Aorta (tissue), 5 donors: Measurements from ENCODE around the gene IFNL4. TPM values are rescaled to one million over a fixed set of nuclear protein-coding genes. Genes with fewer than 3 reads are reported as not detected.
A peak's percentile ranks its signal among the peaks of the same experiment; 100 is the strongest.
"Not testable (repeated sequence)": the region's sequence is repeated elsewhere in the genome, so short reads cannot be mapped to it uniquely, and the experiment has no call there.

Experiments used
- ATAC-seq: fragments of 200-7000 bp; cut with Tn5 transposase; one replicate; pipeline ENCODE4 v1.9.1; 2022; ENCODE audit warnings: moderate library complexity; ENCODE audit not compliant: low FRiP score
- DNase-seq, 2 donors: peaks; one replicate each; pipeline ENCODE4 v3.0.0-alpha.2; 2020
- H3K27ac ChIP-seq, 2 donors: one replicate each; pipeline ENCODE4 v1.5.1; 2013; ENCODE audit warnings: low read length in 2 of 2, mild to moderate bottlenecking in 2 of 2, moderate library complexity in 2 of 2, control low read depth in 1 of 2, inconsistent platforms in 1 of 2, low read depth in 1 of 2
- H3K27me3 ChIP-seq, 2 donors: one replicate each; pipeline ENCODE4 v1.6.1; 2013; ENCODE audit warnings: control low read depth in 1 of 2, low read length in 1 of 2, mild to moderate bottlenecking in 1 of 2, moderate library complexity in 1 of 2; ENCODE audit not compliant: insufficient read depth in 2 of 2, control insufficient read depth in 1 of 2
- H3K36me3 ChIP-seq, 2 donors: one replicate each; pipeline ENCODE4 v1.6.1; 2013; ENCODE audit warnings: control low read depth in 1 of 2, low read length in 1 of 2, mild to moderate bottlenecking in 1 of 2; ENCODE audit not compliant: insufficient read depth in 2 of 2, control insufficient read depth in 1 of 2
- H3K4me1 ChIP-seq, 2 donors: one replicate each; pipeline ENCODE4 v1.6.1; 2013; ENCODE audit warnings: low read length in 2 of 2, control low read depth in 1 of 2, mild to moderate bottlenecking in 1 of 2, moderate library complexity in 1 of 2; ENCODE audit not compliant: insufficient read depth in 2 of 2, control insufficient read depth in 1 of 2
- H3K4me3 ChIP-seq, 2 donors: one replicate each; pipeline ENCODE4 v1.5.1; 2013; ENCODE audit warnings: low read length in 2 of 2, control low read depth in 1 of 2, mild to moderate bottlenecking in 1 of 2
- H3K9me3 ChIP-seq: one replicate; pipeline ENCODE4 v1.6.1; 2013; ENCODE audit warnings: mild to moderate bottlenecking, low read length; ENCODE audit not compliant: control insufficient read depth
- WGBS, 2 donors: extraction: QIAGEN DNeasy Blood & Tissue Kit; methylation state at CpG; one replicate each; pipeline ENCODE4 v1.1.7; 2013; 5-methylcytosine and 5-hydroxymethylcytosine counted together
- intact Hi-C, 2 donors: fragments of 100-400 bp; cut with DNase I; formaldehyde crosslinking; loops; one replicate each; pipeline versions ENCODE4 v1.14.2 to v1.15.0; 2022
- polyA plus RNA-seq, 2 donors: library from polyadenylated mRNA; stranded (reverse); fragments of 200-250 nt; gene quantifications; one replicate each; pipeline ENCODE4 v1.2.3, GENCODE V29; 2013
- total RNA-seq, 2 donors: library from RNA; stranded (reverse); fragmentation: NEBNext Ultra II Directional; extraction: Animal tissue kit (Norgen Biotek cat#: 25700); gene quantifications; one replicate each; pipeline ENCODE4 v1.2.1, GENCODE V29; 2021
- donor health status: healthy with polysubstance abuse.
- donor health status: Bipolar disorder and iron deficiency.
- donor health status: DM: no; HTN: no; CAD: no.
- donor health status: DM: no; HTN: no; CAD: no.
- donor health status: DM: yes; HTN: yes; CAD: no.

The IFNL4 gene
- total and polyA plus RNA-seq, 4 donors, result not detected

GRCh38 chr19:39247701-39248664 lies 673 bp downstream of the IFNL4 start:
- H3K4me3 ChIP-seq, result no peak overlapping the region
- no peaks in the 10 kb centered on the region for H3K4me1 ChIP-seq
- DNase-seq, result no peak
- no peaks in the 10 kb centered on the region for H3K9me3 ChIP-seq
- ATAC-seq, result peak; percentile 33
- 8% methylated on average over 59 to 92 of the region's 92 CpGs for WGBS, 2 donors
- no peaks in the 10 kb centered on the region for H3K27me3 ChIP-seq
- intact Hi-C loops, result no loop called here
- H3K36me3 ChIP-seq, result no peaks in the 10 kb centered on the region
- H3K27ac ChIP-seq, result no peak overlapping the region

GRCh38 chr19:39246951-39247669 lies 1.5 kb downstream of the IFNL4 start:
- ATAC-seq, result peak; percentile 22
- Histone ChIP-seq H3K4me1 (no peaks in the 10 kb centered on the region), H3K27me3 (no peaks in the 10 kb centered on the region), H3K27ac (no peak overlapping the region), H3K9me3 (no peaks in the 10 kb centered on the region), H3K4me3 (no peak overlapping the region), H3K36me3 (no peaks in the 10 kb centered on the region)
- 12 to 13% methylated on average over 36 to 42 of the region's 42 CpGs for WGBS, 2 donors
- intact Hi-C loops, result no loop called here
- no peak for DNase-seq

GRCh38 chr19:39245166-39245565 lies 3.5 kb downstream of the IFNL4 start:
- no CpG with 5 or more reads among the region's 1 CpG for WGBS, 2 donors
- intact Hi-C loops, result not testable (repeated sequence)

DNA sequence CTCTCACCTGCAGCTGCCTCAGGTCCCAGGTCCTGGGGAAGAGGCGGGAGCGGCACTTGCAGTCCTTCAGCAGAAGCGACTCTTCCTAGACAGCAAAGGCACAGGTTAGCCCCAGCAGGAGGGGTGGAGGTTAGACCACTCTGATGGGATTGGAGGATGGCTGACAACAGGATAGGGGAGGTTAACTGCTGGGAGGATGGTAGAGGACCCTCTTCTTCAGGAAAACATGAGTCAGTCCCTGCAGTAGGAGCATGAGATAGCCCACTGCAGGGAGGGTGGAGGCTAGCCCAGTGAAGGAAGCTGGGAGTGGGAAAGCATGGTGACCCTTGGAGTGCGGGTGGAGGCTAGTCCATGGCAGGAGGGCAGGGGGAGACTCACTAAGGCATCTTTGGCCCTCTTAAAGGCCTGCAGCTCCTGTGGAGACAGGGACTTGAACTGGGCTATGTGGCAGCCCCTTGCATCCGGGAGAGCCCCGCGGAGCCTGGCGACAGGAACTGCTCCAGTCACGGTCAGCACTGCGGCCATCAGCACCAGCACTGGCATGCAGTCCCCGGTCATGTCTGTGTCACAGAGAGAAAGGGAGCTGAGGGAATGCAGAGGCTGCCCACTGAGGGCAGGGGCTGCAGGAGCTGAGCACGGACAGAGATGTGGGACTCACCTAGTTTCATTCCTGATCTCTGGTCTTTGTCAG lies 4.1 kb downstream of the IFNL4 start, which contains the start of gene IFNL3:
IFNL3 (minus strand) TSS at position 597 of the 691 bp plus-strand sequence; CDS start at position 558, 39 bp downstream.
- H3K9me3 ChIP-seq, H3K27me3 ChIP-seq, intact Hi-C loops, H3K4me3 ChIP-seq, DNase-seq, H3K36me3 ChIP-seq, H3K27ac ChIP-seq, H3K4me1 ChIP-seq, ATAC-seq: not testable (repeated sequence)
- whole genome bisulfite sequencing, 2 donors, result 77% methylated on average over 7 to 12 of the region's 12 CpGs

More at GRCh38 chr19:39245166-39245565, 3.5 kb downstream of the IFNL4 start:
- H3K4me3 ChIP-seq, H3K4me1 ChIP-seq, H3K36me3 ChIP-seq, ATAC-seq, H3K9me3 ChIP-seq, H3K27ac ChIP-seq, DNase-seq, H3K27me3 ChIP-seq: not testable (repeated sequence)

- H3K36me3 ChIP-seq, intact Hi-C loops, H3K27me3 ChIP-seq, H3K4me1 ChIP-seq, H3K27ac ChIP-seq, DNase-seq, H3K4me3 ChIP-seq, H3K9me3 ChIP-seq, ATAC-seq: not testable (repeated sequence)
- 69 to 77% methylated on average over 8 to 13 of the region's 13 CpGs for WGBS, 2 donors
These were observed 4.9 kb downstream of the IFNL4 start for GRCh38 chr19:39243741-39244140.

GRCh38 chr19:39240421-39240820 lies 8.2 kb downstream of the IFNL4 start:
- no peak overlapping the region for H3K27ac ChIP-seq
- H3K9me3 ChIP-seq, result no peaks in the 10 kb centered on the region
- H3K27me3 ChIP-seq, result no peaks in the 10 kb centered on the region
- no peaks in the 10 kb centered on the region for H3K4me1 ChIP-seq
- no peak for ATAC-seq
- H3K4me3 ChIP-seq, result no peak overlapping the region
- DNase-seq, result no peak
- intact Hi-C loops, result no loop called here
- WGBS, 2 donors, result 93 to 94% methylated on average over 7 of the region's 7 CpGs
- H3K36me3 ChIP-seq, result no peaks in the 10 kb centered on the region

DNA sequence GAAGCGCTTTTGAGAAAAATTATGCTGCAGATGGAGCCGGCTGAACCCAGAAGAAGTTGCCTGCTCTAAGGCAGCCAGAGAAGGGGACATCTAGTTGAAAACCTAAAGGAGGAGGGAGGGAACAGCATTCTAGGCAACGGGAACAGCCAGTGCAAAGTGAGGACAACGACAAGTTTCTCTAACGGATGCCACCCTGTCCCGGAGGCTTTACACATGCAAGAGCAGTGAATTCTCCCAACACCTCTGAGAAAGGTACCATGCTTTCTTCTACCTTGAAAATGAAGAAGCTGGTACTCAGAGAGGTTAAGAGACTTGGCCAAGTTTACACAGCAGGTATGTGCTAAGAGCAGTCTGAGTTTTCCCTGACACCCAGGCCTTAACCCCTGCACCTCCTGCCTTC lies 9.7 kb downstream of the IFNL4 start:
- Histone ChIP-seq H3K36me3 (no peaks in the 10 kb centered on the region), H3K4me1 (no peaks in the 10 kb centered on the region), H3K4me3 (no peak overlapping the region), H3K27me3 (no peaks in the 10 kb centered on the region), H3K27ac (no peak overlapping the region), H3K9me3 (no peaks in the 10 kb centered on the region)
- DNase-seq (no peak), ATAC-seq (no peak)
- WGBS, 2 donors, result 82 to 87% methylated on average over 6 of the region's 6 CpGs
- intact Hi-C loops, result no loop called here

- Histone ChIP-seq H3K27me3 (no peaks in the 10 kb centered on the region), H3K36me3 (no peaks in the 10 kb centered on the region), H3K4me3 (no peak overlapping the region), H3K27ac (no peak overlapping the region), H3K9me3 (no peaks in the 10 kb centered on the region), H3K4me1 (no peaks in the 10 kb centered on the region)
- intact Hi-C loops, result no loop called here
- WGBS, 2 donors, result 85 to 87% methylated on average over 6 of the region's 6 CpGs
- no peak for DNase-seq
- no peak for ATAC-seq
These were observed 10.4 kb downstream of the IFNL4 start for GRCh38 chr19:39238209-39238608.
